ENCODE data around the gene C16orf90.

- no peak for TF ChIP-seq ARNTL (CRISPR knock-in tag; IDR thresholded peaks at IDR 0.05; ENCODE audit: borderline replicate concordance, low read depth)
- no peak for TF ChIP-seq PATZ1 (CRISPR knock-in tag; IDR thresholded peaks at IDR 0.05; ENCODE audit: borderline replicate concordance)
- no peak for TF ChIP-seq CSRNP3 (CRISPR knock-in tag; IDR thresholded peaks at IDR 0.05)
- TF ChIP-seq PPARA (CRISPR knock-in tag; IDR thresholded peaks at IDR 0.05; ENCODE audit: borderline replicate concordance), result no peak
- TF ChIP-seq ZNF8 (CRISPR knock-in tag; IDR thresholded peaks at IDR 0.05), result no peak
- TF ChIP-seq ZFP3 (CRISPR knock-in tag; IDR thresholded peaks at IDR 0.05), result no peak
- no peak for TF ChIP-seq ZC3H10 (CRISPR knock-in tag; IDR thresholded peaks at IDR 0.05)
- TF ChIP-seq, protein P1, sequence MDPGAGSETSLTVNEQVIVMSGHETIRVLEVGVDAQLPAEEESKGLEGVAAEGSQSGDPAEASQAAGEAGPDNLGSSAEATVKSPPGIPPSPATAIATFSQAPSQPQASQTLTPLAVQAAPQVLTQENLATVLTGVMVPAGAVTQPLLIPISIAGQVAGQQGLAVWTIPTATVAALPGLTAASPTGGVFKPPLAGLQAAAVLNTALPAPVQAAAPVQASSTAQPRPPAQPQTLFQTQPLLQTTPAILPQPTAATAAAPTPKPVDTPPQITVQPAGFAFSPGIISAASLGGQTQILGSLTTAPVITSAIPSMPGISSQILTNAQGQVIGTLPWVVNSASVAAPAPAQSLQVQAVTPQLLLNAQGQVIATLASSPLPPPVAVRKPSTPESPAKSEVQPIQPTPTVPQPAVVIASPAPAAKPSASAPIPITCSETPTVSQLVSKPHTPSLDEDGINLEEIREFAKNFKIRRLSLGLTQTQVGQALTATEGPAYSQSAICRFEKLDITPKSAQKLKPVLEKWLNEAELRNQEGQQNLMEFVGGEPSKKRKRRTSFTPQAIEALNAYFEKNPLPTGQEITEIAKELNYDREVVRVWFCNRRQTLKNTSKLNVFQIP (CRISPR knock-in tag; IDR thresholded peaks at IDR 0.05; ENCODE audit: borderline replicate concordance, low read depth), result no peak
- no peak for TF ChIP-seq TOX (CRISPR knock-in tag; IDR thresholded peaks at IDR 0.05; ENCODE audit: borderline replicate concordance)
- TF ChIP-seq TSHZ2 (CRISPR knock-in tag; IDR thresholded peaks at IDR 0.05), result no peak
- TF ChIP-seq ESRRG (CRISPR knock-in tag; IDR thresholded peaks at IDR 0.05), result no peak
- TF ChIP-seq ZNF70 (CRISPR knock-in tag; IDR thresholded peaks at IDR 0.05), result no peak
- TF ChIP-seq, protein P2, sequence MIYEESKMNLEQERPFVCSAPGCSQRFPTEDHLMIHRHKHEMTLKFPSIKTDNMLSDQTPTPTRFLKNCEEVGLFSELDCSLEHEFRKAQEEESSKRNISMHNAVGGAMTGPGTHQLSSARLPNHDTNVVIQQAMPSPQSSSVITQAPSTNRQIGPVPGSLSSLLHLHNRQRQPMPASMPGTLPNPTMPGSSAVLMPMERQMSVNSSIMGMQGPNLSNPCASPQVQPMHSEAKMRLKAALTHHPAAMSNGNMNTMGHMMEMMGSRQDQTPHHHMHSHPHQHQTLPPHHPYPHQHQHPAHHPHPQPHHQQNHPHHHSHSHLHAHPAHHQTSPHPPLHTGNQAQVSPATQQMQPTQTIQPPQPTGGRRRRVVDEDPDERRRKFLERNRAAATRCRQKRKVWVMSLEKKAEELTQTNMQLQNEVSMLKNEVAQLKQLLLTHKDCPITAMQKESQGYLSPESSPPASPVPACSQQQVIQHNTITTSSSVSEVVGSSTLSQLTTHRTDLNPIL (CRISPR knock-in tag; IDR thresholded peaks at IDR 0.05; ENCODE audit: low read depth), result no peak
Observed at GRCh38 chr16:3486506-3487215, 8.6 kb downstream of the C16orf90 start.
